GM20000 (cell line): Measurements from ENCODE around the gene C1QTNF9B.

Source experiments
- DNase-seq: peaks from one replicate; pipeline ENCODE4 v3.0.0; 2012; ENCODE audit warnings: low spot score
- TF ChIP-seq, protein P1 (sequence below): IDR thresholded peaks from 2 replicates; pipeline ENCODE4 v1.5.1; 2012; ENCODE audit warnings: mild to moderate bottlenecking, control low read depth; ENCODE audit errors: extremely low read depth, missing control alignments

C1QTNF9B gene

DNA sequence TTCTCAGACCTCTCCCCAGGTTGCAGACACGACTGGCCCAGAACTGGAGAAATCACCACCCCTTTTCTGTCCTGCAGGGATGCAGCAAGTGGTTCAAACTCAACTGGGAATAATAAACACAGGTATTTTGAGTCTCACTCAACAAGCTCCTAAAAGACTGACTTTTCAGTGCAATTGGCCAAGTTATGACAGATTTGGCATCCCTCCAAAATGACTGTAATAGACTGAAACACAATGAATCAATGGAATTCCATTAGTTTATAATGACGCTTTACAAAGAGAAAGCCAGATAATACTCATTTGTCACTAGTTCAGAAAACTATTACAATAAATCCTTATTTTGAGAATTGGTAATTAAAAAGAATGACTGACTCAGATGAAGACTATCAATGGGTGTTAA lies 46.2 kb downstream of the C1QTNF9B start:
- TF ChIP-seq, protein P1, sequence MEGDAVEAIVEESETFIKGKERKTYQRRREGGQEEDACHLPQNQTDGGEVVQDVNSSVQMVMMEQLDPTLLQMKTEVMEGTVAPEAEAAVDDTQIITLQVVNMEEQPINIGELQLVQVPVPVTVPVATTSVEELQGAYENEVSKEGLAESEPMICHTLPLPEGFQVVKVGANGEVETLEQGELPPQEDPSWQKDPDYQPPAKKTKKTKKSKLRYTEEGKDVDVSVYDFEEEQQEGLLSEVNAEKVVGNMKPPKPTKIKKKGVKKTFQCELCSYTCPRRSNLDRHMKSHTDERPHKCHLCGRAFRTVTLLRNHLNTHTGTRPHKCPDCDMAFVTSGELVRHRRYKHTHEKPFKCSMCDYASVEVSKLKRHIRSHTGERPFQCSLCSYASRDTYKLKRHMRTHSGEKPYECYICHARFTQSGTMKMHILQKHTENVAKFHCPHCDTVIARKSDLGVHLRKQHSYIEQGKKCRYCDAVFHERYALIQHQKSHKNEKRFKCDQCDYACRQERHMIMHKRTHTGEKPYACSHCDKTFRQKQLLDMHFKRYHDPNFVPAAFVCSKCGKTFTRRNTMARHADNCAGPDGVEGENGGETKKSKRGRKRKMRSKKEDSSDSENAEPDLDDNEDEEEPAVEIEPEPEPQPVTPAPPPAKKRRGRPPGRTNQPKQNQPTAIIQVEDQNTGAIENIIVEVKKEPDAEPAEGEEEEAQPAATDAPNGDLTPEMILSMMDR = no peak
- no peak for DNase-seq

DNA sequence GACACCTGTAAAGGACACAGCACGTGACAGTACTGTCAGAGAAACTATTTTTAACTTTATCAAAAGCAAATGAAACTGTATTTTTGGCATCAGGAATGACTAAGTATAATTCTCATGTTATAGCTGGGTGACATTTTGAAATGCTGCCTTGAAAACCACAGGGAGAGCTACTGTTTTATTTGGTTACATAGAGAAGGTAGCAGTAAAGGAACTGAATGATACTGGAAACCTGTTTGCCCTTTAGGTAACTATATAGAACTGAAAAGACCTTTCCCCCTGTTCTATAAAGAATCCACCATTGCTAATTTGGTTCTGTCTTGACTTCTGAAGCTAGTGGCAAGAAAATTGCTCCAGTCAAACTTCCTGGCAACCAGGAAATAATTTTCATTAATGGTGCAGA lies 47.2 kb downstream of the C1QTNF9B start:
- TF ChIP-seq, protein P1 = no peak
- DNase-seq = no peak

DNA sequence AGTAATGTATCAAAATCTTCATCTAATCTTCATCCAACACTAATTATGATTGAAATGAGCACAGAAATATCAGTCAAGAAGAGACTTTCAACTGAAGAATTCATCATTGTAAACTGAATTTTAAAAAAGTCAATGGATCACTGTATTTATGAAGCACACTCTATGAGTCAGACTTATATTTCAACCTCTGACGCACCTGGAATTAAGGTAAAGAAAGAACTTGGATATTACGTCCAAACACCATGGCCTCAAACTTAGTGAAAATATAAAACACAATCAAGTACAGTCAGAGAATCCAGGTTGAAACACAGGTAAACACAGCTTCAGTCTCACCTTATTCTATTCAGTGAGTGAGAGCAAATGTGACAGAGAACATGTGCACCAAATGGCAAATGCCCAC lies 47.6 kb downstream of the C1QTNF9B start:
- no peak for DNase-seq
- TF ChIP-seq, protein P1 = no peak

DNA sequence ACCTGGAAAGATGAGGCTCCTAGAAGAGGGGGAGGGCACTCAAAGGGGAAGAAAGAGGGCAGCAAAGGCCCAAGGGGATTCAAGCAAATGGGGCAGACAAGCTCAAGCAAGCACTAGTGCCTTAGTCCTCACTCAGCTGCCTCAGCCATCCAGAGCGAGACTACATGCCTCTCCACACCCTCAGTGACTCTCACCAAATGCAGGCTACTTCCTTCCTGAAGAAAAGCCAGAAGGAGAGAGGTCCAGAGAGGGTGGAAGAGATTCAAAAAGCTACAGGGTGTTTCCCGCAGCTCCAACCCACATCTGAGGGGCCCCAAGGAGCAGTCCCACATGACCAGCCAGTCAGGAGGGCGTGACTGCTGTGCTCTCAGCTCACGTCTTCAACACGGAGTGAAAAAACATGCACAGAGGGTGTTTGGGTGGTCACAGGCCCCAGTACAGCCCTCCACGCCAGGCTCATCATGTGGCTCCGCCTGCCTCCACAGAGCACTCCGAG lies 48.6 kb downstream of the C1QTNF9B start:
- TF ChIP-seq, protein P1 = no peak
- DNase-seq = no peak

DNA sequence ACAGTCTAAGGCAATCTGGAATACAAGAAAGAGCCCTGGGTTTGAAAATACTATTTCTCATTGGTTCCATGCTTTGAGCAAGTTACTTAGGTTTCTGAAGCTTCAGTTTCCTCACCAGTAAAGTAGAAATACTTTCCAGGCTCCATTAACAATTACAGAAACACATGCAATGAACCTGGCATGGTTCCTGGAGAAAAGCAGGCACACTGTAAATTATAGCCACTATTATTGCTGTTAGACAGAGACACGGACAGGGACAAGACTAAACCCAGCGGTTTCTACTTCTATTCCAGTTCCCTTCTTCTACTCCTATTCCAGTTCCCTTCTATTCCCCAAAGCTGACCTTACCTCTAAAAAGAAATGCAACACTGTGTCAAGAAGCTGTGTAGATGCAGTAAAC lies 49.3 kb downstream of the C1QTNF9B start:
- no peak for DNase-seq
- TF ChIP-seq, protein P1 = no peak

DNA sequence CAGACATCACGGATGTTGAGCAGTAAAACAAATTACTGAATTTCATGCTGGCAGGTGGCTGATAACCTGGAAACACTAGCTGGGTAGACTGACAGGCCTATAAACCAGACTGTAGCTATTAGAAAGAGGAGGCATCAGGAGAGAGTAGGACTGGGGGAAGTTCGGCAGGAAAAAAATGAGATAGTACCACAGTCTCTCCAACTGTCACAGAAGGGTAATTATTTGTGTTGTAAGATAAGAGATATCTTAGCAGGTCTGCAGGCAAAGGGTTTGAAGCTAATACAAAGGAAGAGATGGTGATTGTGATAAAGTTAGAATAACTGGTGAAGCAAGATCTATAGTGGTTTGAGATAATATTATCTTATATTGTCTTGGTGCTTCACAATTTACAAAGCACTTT lies 49.8 kb downstream of the C1QTNF9B start:
- no peak for DNase-seq

DNA sequence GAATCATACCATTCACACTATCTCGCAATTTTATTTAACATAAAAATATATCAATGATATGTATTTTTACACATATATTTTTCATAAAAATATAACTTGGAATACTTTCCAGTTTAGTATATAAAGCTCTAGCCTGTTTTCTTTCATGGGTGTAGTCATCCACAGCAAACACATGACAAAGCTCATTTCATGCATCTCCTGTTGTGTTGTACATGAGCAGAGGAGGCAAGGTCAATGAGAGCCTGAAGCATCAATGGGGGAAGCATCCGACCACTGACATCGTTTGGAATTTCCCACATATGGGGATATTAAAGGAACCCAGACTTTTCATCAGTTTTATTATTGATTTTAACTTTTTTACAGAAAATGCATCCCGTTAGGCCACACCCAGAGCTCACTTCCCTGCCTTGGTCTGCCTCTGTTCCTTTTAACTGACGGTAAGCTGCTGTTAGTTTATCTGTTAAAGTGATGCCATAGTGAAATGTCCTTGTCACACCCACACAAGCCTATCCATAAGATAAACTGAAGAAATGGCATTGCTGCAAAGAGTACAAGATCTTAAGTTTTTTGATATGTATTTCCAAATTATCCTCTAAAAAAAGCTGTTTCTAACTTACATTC lies 52.1 kb downstream of the C1QTNF9B start:
- TF ChIP-seq, protein P1 = no peak
- DNase-seq = no peak

More for the DNA sequence above, 49.8 kb downstream of the C1QTNF9B start:
- TF ChIP-seq, protein P1 = no peak
